ENCODE results near the gene MRPS2.
"Not testable (repeated sequence)": the region's sequence is repeated elsewhere in the genome, so short reads cannot be mapped to it uniquely, and the experiment has no call there.

MRPS2 gene

DNA sequence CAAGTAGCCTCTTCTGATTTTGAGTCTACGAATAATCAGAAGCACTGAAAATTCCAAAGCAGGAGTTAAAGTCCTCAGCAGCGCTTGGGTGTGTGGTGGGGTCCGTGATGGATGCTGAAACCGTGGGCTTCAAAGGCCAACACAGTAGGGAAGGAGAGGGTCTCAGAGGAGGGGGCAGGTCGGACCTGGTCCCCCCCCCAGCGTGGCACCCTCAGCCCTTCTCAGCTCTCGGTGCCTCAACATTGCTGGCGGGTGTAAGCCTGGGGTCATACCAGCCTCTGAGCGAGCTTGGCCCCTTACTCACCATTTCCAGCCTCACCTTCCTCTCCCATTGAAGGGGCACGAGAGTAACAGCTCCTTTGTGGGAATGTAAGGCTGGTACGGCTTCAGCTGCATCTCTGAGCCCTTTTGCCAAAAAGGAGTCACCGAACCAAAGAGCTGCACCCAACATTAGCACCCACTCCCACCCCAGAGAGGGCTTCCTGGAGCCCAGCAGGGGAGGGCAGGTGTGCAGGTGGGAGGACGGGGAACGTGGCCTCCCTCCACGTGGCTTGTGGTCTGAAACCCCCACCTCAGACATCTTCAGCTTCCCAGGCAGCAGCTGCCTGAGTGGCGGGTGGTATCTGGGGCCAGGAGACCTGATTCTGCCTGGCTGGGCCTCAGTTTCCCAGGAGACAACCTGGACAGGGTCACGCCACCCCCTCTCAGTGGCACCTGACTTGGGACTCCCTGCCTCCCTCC is 14.0 kb downstream of the MRPS2 start:
- DNase-seq (ENCODE audit: low spot score), result no peak

DNA sequence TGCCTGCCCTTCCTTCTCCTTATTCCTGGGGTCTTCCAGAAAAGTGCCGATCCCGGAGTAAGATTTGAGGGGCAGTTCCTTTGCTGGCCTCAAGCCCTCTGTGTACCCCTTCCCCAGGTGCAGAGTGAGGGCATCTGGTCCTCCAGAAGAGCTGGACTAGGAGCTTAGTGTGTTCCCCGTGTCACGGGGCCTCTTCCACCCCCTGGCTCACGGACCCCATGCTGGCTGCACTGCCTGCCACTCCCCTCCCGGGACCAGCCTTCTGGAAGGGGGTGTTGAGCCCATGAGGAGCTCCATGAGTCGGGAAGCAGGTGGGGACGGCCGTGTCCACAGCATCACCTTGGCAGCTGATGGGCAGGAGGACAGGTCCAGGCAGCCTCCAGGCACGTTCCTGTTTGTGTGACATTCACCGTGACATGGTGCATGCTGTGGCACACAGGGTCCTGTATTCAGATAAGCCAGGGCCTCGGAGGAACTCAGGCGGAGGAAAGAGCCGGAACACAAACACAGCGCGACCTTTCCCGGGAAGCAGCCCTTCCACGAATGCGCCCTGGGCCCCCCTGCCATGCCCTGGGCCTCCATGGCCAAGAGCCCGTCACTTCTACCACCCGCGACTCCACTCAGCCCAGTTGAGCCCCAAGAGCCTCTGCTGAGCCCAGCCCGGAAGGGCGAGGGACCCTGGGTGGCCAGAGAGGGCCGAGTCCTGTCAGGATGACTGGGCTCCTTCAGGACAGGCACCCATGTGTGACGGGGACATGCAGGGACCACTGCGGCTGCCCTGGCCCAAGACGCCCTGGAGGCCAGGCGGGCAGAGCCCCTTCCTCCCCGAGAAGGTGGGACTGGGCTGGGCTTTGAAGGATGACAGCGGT is 14.8 kb downstream of the MRPS2 start:
- DNase-seq (ENCODE audit: low spot score), result no peak

DNA sequence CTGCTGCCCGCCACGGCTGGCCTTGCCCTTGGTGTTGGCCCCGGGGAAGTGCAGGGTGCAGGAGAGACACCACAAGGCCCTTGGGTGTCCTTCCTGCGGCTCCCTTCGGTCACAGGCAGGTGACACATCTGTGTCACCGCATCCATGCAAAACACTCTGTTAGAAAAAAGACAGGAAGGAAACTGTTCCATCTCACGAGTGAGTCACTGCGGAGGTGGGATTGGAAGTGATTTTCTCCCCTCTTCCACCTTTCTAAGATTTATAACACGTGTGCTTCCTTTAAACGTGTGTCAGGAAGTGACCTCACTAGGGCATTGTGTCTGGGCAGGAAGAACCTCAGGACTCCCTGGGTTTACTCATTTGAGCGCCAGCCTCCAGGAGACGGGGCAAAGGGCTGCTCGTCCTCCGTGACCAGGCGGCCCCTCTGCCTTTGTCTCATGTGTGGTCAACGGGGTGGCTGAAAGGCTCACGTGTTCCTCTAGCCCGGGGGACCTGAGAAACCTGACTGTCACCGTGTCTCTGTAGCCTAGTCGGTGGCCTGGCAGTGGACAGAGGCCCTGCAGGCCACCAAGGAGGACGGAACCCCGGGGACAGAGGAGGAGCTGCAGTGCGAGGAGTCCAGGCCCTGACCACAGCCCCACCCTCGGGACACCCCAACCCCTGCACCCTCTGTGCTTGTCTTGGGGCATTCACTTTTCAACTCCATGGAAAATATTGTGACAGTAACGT is 15.8 kb downstream of the MRPS2 start:
- DNase-seq (ENCODE audit: low spot score), result no peak

DNA sequence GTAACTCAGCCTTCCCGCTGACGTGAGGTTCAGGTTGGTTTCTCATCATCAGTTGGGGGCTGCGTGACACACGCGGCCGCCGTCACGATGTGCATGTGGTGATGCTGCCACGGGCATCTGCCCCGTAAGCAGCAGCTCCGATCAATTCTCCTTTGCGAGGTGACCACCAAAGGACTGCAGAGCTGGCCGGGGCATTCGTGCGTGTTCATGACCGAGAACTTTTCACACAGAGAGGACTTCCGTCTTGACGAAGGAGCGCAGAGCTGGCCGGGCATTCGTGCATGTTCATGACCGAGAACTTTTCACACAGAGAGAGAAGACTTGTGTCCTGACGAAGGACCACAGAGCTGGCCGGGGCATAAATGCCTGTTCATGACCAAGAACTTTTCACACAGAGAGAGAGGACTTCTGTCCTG is 16.9 kb downstream of the MRPS2 start:
- DNase-seq (ENCODE audit: low spot score), result no peak

DNA sequence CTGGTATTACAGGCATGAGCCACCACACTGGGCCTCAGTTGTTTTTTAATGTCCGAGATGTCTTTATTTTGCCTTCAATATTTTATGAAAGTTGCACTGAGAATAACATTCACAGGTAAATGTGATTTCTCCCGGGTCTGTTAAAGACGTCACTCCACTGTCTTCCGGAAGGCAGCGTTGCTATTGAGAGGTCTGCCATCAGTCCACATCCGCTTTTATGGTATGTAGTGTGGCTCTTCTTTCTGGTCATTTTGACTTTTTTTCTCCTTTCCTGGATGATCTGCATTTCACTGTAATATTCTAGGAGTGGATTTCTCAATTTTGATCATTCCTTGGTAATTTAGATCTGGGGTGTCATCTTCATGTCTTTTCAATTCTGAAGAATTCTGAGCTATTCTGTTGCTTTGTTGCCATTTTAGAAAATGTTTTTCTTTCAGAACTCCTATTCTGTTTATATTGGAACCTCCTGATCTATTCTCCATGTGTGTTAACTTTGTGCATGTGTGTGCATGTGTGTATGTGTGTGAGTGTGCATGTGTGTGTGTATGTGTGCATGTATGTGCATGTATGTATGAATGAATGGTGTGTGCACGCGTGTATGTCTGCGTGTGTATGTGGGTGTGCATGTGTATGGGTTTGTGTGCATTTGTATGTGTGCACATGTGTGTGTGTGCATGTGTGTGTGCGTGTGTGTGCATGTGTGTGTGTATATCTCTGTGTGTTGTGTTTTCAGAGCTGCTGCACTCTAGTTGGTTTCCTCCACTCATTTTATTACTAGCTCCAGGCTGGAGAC is 18.9 kb downstream of the MRPS2 start:
- no peak for DNase-seq (ENCODE audit: low spot score)

DNA sequence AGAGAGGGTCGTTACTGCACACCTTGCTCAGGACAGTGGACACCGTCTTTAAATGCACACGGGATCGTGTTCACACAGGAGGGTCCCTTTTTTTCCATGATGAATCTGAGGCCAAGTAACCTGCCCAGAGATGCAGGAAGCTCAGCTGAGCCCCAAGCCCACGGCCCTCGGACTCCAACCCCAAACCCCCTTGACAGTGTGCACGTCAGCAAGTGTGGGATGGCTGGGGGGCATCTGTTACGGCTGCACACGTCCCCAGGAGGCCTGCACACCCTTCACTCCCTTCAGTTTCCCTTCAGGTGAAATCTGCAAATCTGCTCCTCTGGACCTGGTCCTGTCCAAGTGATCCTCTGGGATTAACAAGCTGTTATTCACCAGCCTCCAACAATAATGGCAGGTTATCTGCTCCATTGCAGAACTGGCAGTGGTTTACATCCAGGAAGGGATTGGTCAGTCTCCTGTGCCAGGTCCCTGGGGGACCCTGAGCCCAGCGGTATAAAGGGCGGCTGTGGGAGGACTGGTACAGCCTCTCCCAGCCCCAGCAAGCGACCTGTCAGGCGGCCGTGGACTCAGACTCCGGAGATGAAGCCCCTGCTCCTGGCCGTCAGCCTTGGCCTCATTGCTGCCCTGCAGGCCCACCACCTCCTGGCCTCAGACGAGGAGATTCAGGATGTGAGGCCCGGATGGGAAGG is 20.6 kb downstream of the MRPS2 start, which contains the start of gene LCN1:
Gene LCN1 (plus strand): TSS at position 525 of the 692 bp plus-strand sequence. CDS start 58 bp downstream, at position 583.
- no peak for DNase-seq (ENCODE audit: low spot score)

DNA sequence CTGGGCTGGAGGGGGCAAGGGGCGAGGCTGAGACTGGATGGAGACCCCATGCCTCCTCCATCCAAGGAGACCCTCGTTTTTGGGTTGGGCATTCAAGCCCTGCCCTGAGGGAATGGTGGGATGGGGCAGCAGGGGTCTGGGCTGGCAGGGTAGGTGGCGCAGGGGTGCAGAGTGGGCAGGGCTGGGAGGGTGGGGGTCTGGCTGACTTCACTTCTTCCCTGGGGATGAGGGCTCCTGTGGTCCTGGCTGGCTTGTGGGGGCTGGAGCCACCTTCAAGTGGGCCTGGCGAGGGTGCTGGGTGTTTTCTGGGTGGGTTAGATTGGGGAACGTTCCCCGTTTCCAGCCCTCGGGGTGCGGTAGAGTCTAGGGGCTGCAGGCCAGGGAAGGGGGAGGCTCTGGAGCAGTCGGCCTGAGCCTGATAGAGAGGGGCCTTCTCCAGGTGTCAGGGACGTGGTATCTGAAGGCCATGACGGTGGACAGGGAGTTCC is 21.2 kb downstream of the MRPS2 start:
- DNase-seq (ENCODE audit: low spot score), result no peak

DNA sequence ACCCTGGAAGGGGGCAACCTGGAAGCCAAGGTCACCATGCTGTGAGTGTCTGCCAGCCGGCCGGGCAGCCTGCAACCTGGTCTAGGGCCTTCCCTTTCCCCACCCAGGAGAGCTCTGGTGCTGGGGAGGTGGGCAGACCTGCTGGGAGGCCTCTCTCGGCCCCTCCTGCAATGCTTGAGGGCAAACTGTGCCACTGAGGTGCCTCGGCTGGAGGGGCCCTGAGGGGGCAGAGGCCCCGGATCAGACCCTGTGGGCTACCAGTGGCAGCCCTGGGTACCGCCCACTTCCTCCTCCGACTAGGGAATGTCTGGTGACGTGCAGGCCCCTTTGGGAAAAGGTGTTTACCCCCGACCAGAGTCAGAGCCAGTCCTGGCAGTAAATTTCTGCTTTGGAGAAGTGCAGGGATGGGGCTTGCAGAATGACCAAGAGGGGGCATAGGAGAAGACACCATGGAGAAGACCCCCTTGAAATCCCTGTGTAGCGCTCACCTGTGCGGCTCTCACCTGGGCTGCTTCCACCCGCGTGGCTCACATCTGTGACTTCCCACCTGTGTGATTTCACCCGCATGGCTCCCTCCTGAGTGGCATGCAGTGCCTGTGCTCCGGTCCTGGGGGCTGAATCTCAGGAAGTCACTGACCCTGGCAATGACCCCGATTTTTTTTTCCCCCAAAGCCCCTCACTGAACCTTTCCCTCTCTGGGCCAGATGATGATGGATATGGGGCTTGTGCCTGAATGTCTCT is 21.8 kb downstream of the MRPS2 start:
- no peak for DNase-seq (ENCODE audit: low spot score)

DNA sequence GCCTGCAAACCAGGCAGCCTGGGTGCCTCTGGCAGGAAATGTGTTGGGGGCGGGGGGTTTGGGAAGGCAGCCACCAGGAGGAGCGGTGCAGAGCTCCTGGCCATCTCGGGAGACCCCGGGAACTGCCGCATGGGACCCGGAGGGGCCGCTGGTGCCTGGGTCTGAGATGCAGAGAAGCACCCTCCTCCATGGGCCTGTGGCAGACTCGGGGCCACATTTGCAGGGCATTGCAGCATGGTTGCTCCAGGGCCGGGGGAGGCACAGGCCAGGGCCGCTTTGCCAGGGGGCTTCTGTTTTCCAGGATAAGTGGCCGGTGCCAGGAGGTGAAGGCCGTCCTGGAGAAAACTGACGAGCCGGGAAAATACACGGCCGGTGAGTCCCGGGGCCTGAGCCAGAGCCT is 22.4 kb downstream of the MRPS2 start:
- no peak for DNase-seq (ENCODE audit: low spot score)

DNA sequence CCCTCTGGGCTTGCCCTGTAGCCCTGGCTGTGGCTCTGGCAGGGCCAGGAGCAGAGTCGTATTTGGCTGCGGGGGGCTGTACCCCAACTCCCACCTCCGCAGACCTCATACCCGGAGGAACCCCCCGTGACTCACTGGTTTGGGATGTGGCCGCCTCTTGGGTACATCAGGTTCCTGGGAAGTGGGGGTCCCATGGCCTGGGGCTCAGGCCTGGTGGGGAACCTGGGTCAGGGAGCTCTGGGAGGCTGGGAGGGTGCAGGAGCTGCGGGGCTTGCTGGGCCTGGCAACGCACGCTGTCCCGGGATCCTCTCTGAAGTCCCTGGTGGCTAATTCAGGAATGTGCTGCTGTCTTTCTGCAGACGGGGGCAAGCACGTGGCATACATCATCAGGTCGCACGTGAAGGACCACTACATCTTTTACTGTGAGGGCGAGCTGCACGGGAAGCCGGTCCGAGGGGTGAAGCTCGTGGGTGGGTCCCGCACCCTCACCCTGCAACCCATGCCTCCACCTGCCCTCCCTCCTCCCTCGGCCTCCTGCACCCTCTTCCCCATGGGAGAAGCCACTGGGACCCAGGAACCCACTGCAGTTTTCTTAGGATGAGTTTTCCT is 23.1 kb downstream of the MRPS2 start:
- DNase-seq (ENCODE audit: low spot score), result no peak

DNA sequence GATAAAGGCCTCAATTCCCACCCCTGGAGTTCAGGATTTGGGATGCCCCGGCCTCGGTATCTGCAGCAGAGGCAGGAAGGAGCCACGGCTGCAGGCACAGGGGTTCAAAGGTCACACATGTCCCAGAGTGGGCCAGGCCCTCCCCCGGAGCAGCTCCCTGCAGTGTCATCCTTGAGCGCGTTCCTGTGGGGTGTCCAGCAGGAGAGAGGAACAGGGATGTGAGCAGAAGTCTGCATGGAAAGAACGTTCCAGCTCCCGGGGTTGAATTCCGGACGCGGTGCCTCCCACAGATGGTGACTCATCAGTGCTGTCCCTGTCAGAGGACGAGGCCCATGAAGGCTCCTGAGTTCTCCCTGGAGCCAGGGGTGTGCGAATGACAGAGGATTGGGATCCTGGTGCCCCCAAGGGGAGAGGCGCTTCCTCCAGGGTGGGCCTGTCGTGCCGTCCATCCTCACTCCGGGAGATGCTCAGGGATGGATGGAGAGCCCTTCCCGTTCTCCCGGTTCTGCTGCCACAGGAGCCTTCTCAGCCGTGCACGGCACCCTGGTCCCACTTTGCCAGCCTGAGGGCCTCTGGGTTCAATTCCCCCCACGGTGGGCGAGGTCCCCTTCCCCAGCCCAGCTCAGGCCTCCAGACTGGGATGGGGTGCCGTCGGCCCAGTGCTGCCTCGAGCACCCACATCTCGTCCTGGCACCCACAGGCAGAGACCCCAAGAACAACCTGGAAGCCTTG is 23.8 kb downstream of the MRPS2 start:
- DNase-seq (ENCODE audit: low spot score), result peak; percentile 75

DNA sequence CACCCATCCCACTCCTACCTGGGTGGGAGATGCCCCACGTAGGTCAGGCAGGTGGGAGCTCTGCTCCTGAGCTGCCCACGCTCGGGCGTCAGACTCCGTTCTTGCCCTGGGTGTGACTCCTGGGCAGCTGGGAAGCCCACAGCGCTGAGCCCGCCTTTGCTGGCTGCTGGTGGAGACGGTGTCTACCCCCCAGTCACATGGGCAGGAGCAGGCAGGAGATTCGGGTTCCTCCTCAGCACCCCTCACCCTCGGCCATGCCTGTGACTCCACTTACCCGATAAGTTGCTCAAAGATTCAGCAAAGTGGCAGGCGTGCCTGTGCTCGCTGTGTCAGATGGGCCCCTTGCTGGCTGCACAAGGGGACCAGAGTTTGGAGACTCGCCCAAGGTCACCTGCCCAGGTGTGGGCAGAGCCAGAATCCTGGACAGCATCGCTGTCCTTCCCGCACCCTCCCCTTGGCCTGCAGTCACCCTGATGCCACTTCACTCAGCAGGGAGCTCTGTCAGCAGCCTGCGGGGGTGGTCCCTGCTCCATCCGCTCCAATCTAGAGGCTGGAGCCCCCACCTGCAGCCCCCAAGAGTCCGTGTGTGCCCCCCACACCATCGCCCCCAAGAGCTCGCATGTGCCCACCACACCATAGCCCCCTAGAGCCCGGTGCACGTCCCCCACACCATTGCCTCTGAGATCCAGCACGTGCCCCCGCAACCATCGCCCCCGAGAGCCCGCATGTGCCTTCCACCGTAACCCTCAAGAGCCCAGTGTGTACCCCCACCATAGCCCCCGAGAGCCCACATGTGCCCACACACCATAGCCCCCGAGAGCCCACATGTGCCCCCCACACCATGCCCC is 25.0 kb downstream of the MRPS2 start:
- no peak for DNase-seq (ENCODE audit: low spot score)

DNA sequence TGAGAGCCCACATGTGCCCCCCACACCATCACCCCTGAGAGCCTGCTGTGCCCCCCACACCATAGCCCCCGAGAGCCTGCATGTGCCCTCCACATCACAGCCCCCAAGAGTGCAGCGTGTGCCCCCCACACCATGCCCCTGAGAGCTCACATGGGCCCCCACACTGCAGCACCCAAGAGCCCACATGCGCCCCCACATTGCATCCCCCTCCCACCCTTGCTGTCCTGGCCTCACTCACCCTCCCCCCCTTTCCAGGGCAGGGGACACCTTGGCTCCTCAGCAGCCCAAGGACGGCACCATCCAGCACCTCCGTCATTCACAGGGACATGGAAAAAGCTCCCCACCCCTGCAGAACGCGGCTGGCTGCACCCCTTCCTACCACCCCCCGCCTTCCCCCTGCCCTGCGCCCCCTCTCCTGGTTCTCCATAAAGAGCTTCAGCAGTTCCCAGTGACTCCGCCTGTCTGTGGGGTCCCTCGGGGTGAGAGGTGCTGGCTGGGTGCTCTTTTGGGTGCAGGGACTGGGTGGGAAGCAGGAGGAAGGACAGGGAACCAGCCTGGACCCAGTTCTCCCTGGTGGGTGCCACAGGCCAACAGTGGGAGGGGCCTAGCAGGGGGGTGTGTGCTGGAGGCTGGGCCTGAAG is 25.7 kb downstream of the MRPS2 start:
- no peak for DNase-seq (ENCODE audit: low spot score)

DNA sequence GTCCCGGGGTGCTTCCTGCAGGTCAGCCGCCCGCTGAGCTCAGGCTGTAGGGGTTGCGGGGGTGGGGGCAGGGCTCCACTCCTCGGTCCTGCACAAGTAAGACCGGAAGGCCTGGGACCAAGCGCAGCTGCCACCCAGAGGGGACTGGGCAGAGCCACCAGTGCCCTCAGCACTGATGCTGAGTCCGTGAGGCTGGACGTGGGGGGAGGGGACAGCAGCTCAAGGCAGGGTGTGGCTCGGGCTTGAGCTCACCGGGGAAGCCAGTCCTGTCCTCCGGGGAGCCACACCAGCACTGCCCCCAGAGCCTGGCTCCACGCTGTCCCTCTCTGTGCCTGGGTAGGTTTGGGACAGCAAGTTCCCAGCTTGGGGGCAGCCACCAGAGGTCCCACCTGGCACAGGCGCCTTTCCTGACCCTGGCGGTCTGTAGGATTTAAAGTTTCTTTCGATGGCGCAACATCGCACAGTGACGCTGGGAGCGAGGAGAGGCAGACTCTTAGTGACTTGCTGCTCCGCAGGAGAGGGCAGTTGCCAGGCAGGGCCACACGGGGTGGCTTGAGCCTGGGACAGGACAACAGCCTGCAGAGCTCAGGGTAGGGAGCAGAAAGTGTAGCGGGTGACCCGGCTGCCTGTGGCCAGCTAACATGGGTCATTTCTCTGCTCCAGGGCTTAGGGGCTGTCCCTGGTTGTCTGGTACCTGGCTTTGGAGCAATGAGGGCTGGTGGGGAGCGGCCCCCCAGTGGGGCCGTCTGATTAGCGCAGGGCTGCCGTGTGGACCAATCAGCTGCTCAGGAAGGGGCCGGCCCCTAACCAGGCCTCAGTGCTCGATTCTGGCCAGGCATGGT is 26.5 kb downstream of the MRPS2 start:
- no peak for DNase-seq (ENCODE audit: low spot score)

DNA sequence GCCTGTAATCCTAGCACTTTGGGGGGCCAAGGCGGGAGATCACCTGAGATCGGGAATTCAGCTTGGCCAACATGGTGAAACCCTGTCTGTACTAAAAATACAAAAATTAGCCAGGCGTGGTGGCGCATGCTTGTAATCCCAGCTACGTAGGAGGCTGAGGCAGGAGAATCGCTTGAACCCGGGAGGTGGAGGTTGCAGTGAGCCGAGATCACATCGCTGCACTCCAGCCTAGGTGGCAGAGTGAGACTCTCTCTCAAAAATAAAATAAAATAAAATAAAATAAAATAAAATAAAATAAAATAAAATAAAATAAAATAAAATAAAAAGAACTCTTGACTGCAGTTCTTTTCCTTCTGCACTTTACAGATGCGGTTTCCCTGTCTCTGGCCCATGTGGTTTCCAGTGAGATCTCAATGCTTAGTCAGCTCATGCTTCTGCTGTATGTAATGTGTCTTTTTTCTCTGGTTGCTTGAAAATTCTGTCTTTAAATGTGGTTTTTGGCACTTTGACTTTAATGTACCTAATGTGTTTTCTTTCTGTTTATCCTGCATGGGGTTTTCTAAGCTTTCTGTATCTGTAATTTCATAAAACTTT is 28.5 kb downstream of the MRPS2 start:
- DNase-seq (ENCODE audit: low spot score), result not testable (repeated sequence)

DNA sequence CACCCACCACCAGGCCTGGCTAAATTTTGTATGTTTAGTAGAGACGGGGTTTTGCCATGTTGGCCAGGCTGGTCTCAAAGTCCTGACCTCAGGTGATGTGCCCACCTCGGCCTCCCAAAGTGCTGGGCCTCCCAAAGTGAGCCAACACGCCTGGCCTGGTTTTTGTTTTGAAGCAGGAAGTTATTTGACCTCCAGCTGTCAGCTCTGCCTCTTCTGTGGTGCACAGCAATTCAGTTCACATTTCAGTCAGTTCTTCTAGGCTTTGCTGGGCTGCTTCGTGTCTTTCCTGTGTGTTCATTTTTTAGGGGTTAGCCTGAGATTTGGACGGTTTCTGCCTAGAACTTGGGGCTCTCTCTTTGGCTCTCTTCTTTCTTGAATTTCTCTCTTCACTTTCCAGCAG is 29.7 kb downstream of the MRPS2 start:
- no peak for DNase-seq (ENCODE audit: low spot score)
